ENCODE measurements around the gene EVA1C. TPM values are rescaled to one million over a fixed set of nuclear protein-coding genes. Genes with fewer than 3 reads are reported as not detected.

The EVA1C gene
- total RNA-seq, 1 experiment from 2014 or later, result 0.98 TPM

GRCh38 chr21:32425628-32426027, 13.1 kb downstream of the EVA1C start:
- Histone ChIP-seq H4K20me1 (ENCODE audit: control insufficient read depth, insufficient read depth, insufficient read length) (no peaks in the 10 kb centered on the region), H2BK20ac (ENCODE audit: low read depth, low read length, poor library complexity, severe bottlenecking) (no peak overlapping the region), H3K4me2 (ENCODE audit: insufficient read depth, insufficient read length, low read length) (no peak overlapping the region), H3K56ac (ENCODE audit: insufficient read length, low read depth, low read length) (no peak overlapping the region), H3K4me1 (ENCODE audit: insufficient read depth, low read length) (peaks cover 6% of the 10 kb centered on the region; the same call in 1 of the 2 replicates), H3T11ph (ENCODE audit: low read length) (no peak overlapping the region), H3K4ac (ENCODE audit: low read depth, low read length) (no peak overlapping the region), H4K5ac (ENCODE audit: insufficient read length, low read depth, low read length) (no peak overlapping the region), H3K79me2 (ENCODE audit: insufficient read depth, low read length) (no peaks in the 10 kb centered on the region), H4K8ac (replicated peaks; ENCODE audit: insufficient read length, low read depth, low read length) (no peak overlapping the region), H3K9me3 (ENCODE audit: control insufficient read depth, low read depth, low read length) (no peaks in the 10 kb centered on the region), H3K14ac (ENCODE audit: insufficient read depth, low read length) (no peak overlapping the region), H2BK12ac (ENCODE audit: insufficient read length, low read depth, low read length) (no peak overlapping the region), H2AFZ (ENCODE audit: low read length) (no peak overlapping the region), H3K23ac (ENCODE audit: insufficient read length, low read depth, low read length) (no peak overlapping the region), H4K91ac (ENCODE audit: insufficient read length, low read depth, low read length) (no peak overlapping the region), H3K27ac (ENCODE audit: insufficient read length, low read depth, low read length) (no peak overlapping the region), H3K9ac (ENCODE audit: extremely low read depth, insufficient read length, low read length) (no peak overlapping the region), H2BK120ac (ENCODE audit: low read depth, low read length, poor library complexity, severe bottlenecking) (no peak overlapping the region), H2AK5ac (ENCODE audit: insufficient read length, low read length) (no peak overlapping the region), H3K79me1 (ENCODE audit: insufficient read depth, low read depth, low read length, poor library complexity, severe bottlenecking) (no peaks in the 10 kb centered on the region), H3K18ac (ENCODE audit: insufficient read length, low read depth, low read length) (no peak overlapping the region), H2BK15ac (ENCODE audit: low read depth, low read length) (no peak overlapping the region), H3K27me3 (ENCODE audit: insufficient read depth, low read length) (no peaks in the 10 kb centered on the region), H3K23me2 (ENCODE audit: insufficient read length, low read depth, low read length, poor library complexity, severe bottlenecking) (no peaks in the 10 kb centered on the region), H2BK5ac (ENCODE audit: insufficient read length, low read length) (no peak overlapping the region)
- Mint-ChIP-seq H3K4me3 (no peak overlapping the region), H3K9me3 (peaks cover 17 to 19% of the 10 kb centered on the region in 2 experiments), H3K27ac (no peak overlapping the region), H3K27me3 (ENCODE audit: low read depth) (peaks cover 4% of the 10 kb centered on the region), H3K4me1 (peaks cover 10 to 13% of the 10 kb centered on the region in 2 experiments), H3K36me3 (ENCODE audit: insufficient read depth in 1 of 3, low read depth in 3 of 3) (peaks cover 9 to 16% (median 11%) of the 10 kb centered on the region in 3 experiments)
- no peak for DNase-seq
- peak; percentile 28; the same call in 2 of the 3 replicates for TF ChIP-seq CTCF (conservative IDR thresholded peaks at IDR 0.05)
- WGBS (ENCODE audit: extremely low coverage, insufficient read length, low lambda C conversion rate), result no CpG with 5 or more reads among the region's 4 CpGs
